GM21529 (cell line): ENCODE data around the gene CYB5A.

Source experiments
- ATAC-seq: cut with Tn5 transposase; IDR thresholded peaks from one replicate; pipeline ENCODE4 v1.9.1; 2021; ENCODE audit not compliant: unreplicated experiment

The CYB5A gene

GRCh38 chr18:74219056-74219455 is 72.7 kb downstream of the CYB5A start:
- no peak for ATAC-seq

GRCh38 chr18:74217476-74218143 is 74.2 kb downstream of the CYB5A start:
- no peak for ATAC-seq

- ATAC-seq: no peak
Measured at GRCh38 chr18:74216661-74217110, 75.1 kb downstream of the CYB5A start.

GRCh38 chr18:74215863-74216262 is 75.9 kb downstream of the CYB5A start:
- ATAC-seq: no peak

GRCh38 chr18:74213429-74213828 is 78.3 kb downstream of the CYB5A start:
- no peak for ATAC-seq

- ATAC-seq: no peak
Measured at GRCh38 chr18:74204526-74205152, 87.1 kb downstream of the CYB5A start.

- no peak for ATAC-seq
Measured at GRCh38 chr18:74203811-74204210, 88.0 kb downstream of the CYB5A start.
